Endothelial cell of umbilical vein (primary cell): ENCODE results near the gene CDC37L1. TPM values are rescaled to one million over a fixed set of nuclear protein-coding genes. Genes with fewer than 3 reads are reported as not detected.

ENCODE experiments used
- BruUV-seq: library from RNA; stranded (reverse); fragments of 400-500 nt; replicated peaks from 2 replicates; lab custom pipeline; 2021; lab: Mats Ljungman, UMichigan
- CTCF ChIA-PET: fragments of 300-600, 350-600 bp; sonication (Branson Sonifier 250); formaldehyde crosslinking; loops from one replicate; lab custom pipeline; 2021; ENCODE audit warnings: antibody characterized with exemption, inconsistent platforms; lab: Charles Lee
- POLR2A ChIA-PET: fragments of 300-600, 350-600 bp; sonication (Branson Sonifier 250); formaldehyde crosslinking; loops from one replicate; lab custom pipeline; 2021; ENCODE audit warnings: antibody characterized with exemption, inconsistent platforms; lab: Charles Lee
- DNase-seq: peaks from one replicate; pipeline ENCODE4 v3.0.0-alpha.2; 2011; ENCODE audit warnings: low read depth, low spot score
- FAIRE-seq: peaks from 2 replicates; lab custom pipeline; 2011; peaks lifted over from hg19 to GRCh38; lab: Jason Lieb, UNC
- H2AFZ ChIP-seq: 2 replicates; pipeline ENCODE4 v1.6.0; 2012; ENCODE audit warnings: low read depth, low read length, control low read depth, inconsistent platforms
- H3K27ac ChIP-seq: 2 replicates; pipeline ENCODE4 v1.5.1; 2011; ENCODE audit warnings: low read depth, mild to moderate bottlenecking, control low read depth, low read length, moderate library complexity; ENCODE audit not compliant: insufficient read depth
- H3K27me3 ChIP-seq, 2 experiments: 2 replicates each; pipeline versions ENCODE4 v1.6.0 to v1.6.1; 2011; ENCODE audit warnings: low read length in 2 of 2, mixed read lengths in 1 of 2; ENCODE audit not compliant: control insufficient read depth in 2 of 2, insufficient read depth in 2 of 2
- H3K36me3 ChIP-seq, 2 experiments: 2 replicates in 1 of 2; 3 replicates in 1 of 2; pipeline ENCODE4 v1.5.1; 2011; ENCODE audit warnings: low read length in 2 of 2, mild to moderate bottlenecking in 1 of 2, moderate library complexity in 1 of 2; ENCODE audit not compliant: control insufficient read depth in 2 of 2, insufficient read depth in 2 of 2; ENCODE audit errors: extremely low read depth in 1 of 2
- H3K4me1 ChIP-seq: 3 replicates; pipeline ENCODE4 v1.5.1; 2011; ENCODE audit warnings: mild to moderate bottlenecking, low read length; ENCODE audit not compliant: control insufficient read depth, insufficient read depth; ENCODE audit errors: extremely low read depth
- H3K4me2 ChIP-seq: 2 replicates; pipeline ENCODE4 v1.6.1; 2011; ENCODE audit warnings: low read length, control low read depth, mixed read lengths; ENCODE audit not compliant: insufficient read depth
- H3K4me3 ChIP-seq, 3 experiments: fragments of 200-600 bp in 1 of 3; sonication (generic), shearing (Covaris generic) in 1 of 3; replicated peaks in 1 of 3; 2 replicates each; pipeline ENCODE4 v1.5.1; 2011 to 2016; ENCODE audit warnings: control low read depth in 3 of 3, low read length in 3 of 3, mild to moderate bottlenecking in 2 of 3, inconsistent platforms in 1 of 3, low read depth in 1 of 3, moderate library complexity in 1 of 3; ENCODE audit not compliant: insufficient read depth in 1 of 3
- H3K79me2 ChIP-seq: 2 replicates; pipeline ENCODE4 v1.6.0; 2012; ENCODE audit warnings: low read length, inconsistent platforms; ENCODE audit not compliant: control insufficient read depth, insufficient read depth
- H3K9ac ChIP-seq: replicated peaks from 2 replicates; pipeline ENCODE3; 2011; ENCODE audit warnings: low read length, control low read depth; ENCODE audit not compliant: insufficient read depth; ENCODE audit errors: extremely low read depth
- H3K9me1 ChIP-seq: replicated peaks from 3 replicates; pipeline ENCODE4 v1.6.0; 2011; ENCODE audit warnings: mild to moderate bottlenecking, low read length; ENCODE audit not compliant: control insufficient read depth, insufficient read depth; ENCODE audit errors: extremely low read depth
- H3K9me3 ChIP-seq: replicated peaks from 2 replicates; pipeline ENCODE4 v1.5.1; 2012; ENCODE audit warnings: low read length, inconsistent platforms; ENCODE audit not compliant: control insufficient read depth, insufficient read depth
- H4K20me1 ChIP-seq: replicated peaks from 2 replicates; pipeline ENCODE3; 2011; ENCODE audit warnings: mild to moderate bottlenecking, low read length; ENCODE audit not compliant: control insufficient read depth, insufficient read depth; ENCODE audit errors: extremely low read depth
- FOS ChIP-seq: IDR thresholded peaks from 2 replicates; pipeline ENCODE4 v1.6.1; 2011; ENCODE audit warnings: mild to moderate bottlenecking, low read length, moderate library complexity, borderline replicate concordance; ENCODE audit not compliant: insufficient read depth
- GATA2 ChIP-seq: IDR thresholded peaks from 2 replicates; pipeline ENCODE4 v1.7.0; 2011; ENCODE audit warnings: low read depth, mild to moderate bottlenecking, moderate library complexity, mixed read lengths, low read length; ENCODE audit not compliant: insufficient read length, insufficient read depth
- JUN ChIP-seq: IDR thresholded peaks from 2 replicates; pipeline ENCODE4 v1.6.1; 2011; ENCODE audit warnings: borderline replicate concordance, low read depth; ENCODE audit not compliant: insufficient read length, insufficient read depth
- MYC ChIP-seq: IDR thresholded peaks from one replicate; pipeline ENCODE4 v1.6.1; 2011; ENCODE audit warnings: mild to moderate bottlenecking, low read depth, low read length
- POLR2AphosphoS5 ChIP-seq: IDR thresholded peaks from 2 replicates; pipeline ENCODE4 v1.6.1; 2012; ENCODE audit warnings: low read depth, mild to moderate bottlenecking, control low read depth, low read length, moderate library complexity; ENCODE audit not compliant: insufficient read depth
- dilution Hi-C: fragments of 300-500 bp; cut with MboI; formaldehyde crosslinking; loops from one replicate; pipeline ENCODE4 v1.15.0; 2019; ENCODE audit warnings: low sequenced_read_pairs; ENCODE audit not compliant: extremely low pct_ligation_motif_present
- intact Hi-C: fragments of 100-400 bp; cut with micrococcal nuclease; formaldehyde crosslinking; loops from one replicate; pipeline ENCODE4 v1.10.0; 2022
- polyA plus RNA-seq, 4 experiments: library from polyadenylated mRNA; depleted of rRNA in 3 of 4; stranded (reverse) in 3 of 4; unstranded in 1 of 4; fragments of >200 nt; gene quantifications; 2 replicates each; pipeline versions ENCODE4 v1.2.1 to v1.2.3, GENCODE V29; 2011 to 2012; ENCODE audit warnings: missing spikeins in 1 of 4
- total RNA-seq: library from RNA; stranded (reverse); gene quantifications from 2 replicates; pipeline ENCODE4 v1.2.3, GENCODE V29; 2021

Gene CDC37L1
- total and polyA plus RNA-seq, 2 donors (not counting 3 experiments of a cell fraction or from before 2014, with no cell fraction given), result 2.6 to 6.8 TPM

DNA sequence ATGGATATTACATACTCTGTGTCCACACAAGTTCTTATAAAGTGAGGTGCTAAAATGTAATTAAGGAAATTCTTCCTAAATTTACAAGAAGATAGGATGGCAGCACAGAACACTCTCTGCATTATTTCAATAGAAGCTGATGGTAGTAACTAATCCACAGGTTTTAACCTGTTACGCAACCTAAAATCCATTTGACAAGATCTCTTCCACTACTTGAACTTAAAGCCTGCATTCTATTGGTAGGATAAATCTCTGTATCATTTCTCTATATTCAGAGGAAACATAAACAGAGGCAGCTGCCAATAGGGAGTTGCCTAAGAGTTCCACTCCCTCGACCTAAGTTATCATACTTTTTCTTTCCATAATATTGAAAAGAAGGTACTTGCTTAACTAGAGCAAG, 21.6 kb downstream of the CDC37L1 start:
- POLR2A ChIA-PET, result no interaction called here
- intact Hi-C loops, result no loop called here
- BruUV-seq, result no TSS peak

DNA sequence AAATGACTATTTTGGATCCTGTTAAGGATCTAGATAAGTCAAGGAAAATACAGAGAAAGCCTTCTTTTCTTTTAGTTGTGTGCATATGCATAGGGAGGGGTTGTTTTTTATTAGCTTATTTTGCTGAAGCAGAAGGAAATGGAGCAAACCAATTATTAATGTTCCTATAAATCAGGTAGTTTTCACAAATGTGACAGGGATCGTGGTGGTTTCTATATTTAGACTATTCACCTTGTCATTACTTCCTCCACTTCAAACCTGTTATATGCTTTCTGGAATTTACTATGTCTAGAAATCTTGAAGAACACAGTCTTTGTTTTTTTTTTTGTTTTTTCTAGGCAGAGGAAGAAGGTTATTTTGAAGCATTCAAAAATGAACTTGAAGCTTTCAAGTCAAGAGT, 22.2 kb downstream of the CDC37L1 start:
- intact Hi-C loops (no loop called here), dilution Hi-C loops (no loop called here)
- Histone ChIP-seq H3K4me2 (no peak overlapping the region), H4K20me1 (no peaks in the 10 kb centered on the region), H3K9ac (no peak overlapping the region), H3K36me3 (peaks cover 0 to 8% of the 10 kb centered on the region in 2 experiments), H3K4me3 (no peak overlapping the region), H2AFZ (no peak overlapping the region), H3K9me3 (no peaks in the 10 kb centered on the region), H3K27me3 (no peaks in the 10 kb centered on the region), H3K4me1 (no peaks in the 10 kb centered on the region), H3K79me2 (no peaks in the 10 kb centered on the region), H3K27ac (no peak overlapping the region), H3K9me1 (no peaks in the 10 kb centered on the region)
- TF ChIP-seq MYC (no peak), GATA2 (no peak), JUN (no peak), FOS (no peak), POLR2AphosphoS5 (no peak)
- no peak for FAIRE-seq
- BruUV-seq, result no TSS peak
- POLR2A ChIA-PET, result no interaction called here
- no peak for DNase-seq
- CTCF ChIA-PET, result interaction anchor here (1.4 to 1.7 kb wide), 2 partner anchors 12 to 319 kb away, joined by 4 read pairs; no protein-coding TSS in a partner anchor

More for the DNA sequence above, 21.6 kb downstream of the CDC37L1 start:
- H3K9me1 ChIP-seq, result no peaks in the 10 kb centered on the region
- no peak overlapping the region for H3K27ac ChIP-seq
- H3K9ac ChIP-seq, result no peak overlapping the region
- no peak for TF ChIP-seq JUN
- H4K20me1 ChIP-seq, result no peaks in the 10 kb centered on the region
- H3K4me2 ChIP-seq, result no peak overlapping the region
- H3K36me3 ChIP-seq, result peaks cover 0 to 8% of the 10 kb centered on the region in 2 experiments
- no peaks in the 10 kb centered on the region for H3K4me1 ChIP-seq
- H3K4me3 ChIP-seq, result no peak overlapping the region
- no peaks in the 10 kb centered on the region for H3K79me2 ChIP-seq
- FAIRE-seq (no peak), DNase-seq (no peak)
- CTCF ChIA-PET, result interaction anchor here (1.4 to 1.7 kb wide), 2 partner anchors 12 to 318 kb away, joined by 4 read pairs; no protein-coding TSS in a partner anchor
- no peaks in the 10 kb centered on the region for H3K9me3 ChIP-seq
- H2AFZ ChIP-seq, result no peak overlapping the region
- dilution Hi-C loops, result no loop called here
- no peaks in the 10 kb centered on the region for H3K27me3 ChIP-seq
